H9 (cell line): ENCODE results near the gene NOP53. TPM values are rescaled to one million over a fixed set of nuclear protein-coding genes. Genes with fewer than 3 reads are reported as not detected.

Experiments used
- DNase-seq: peaks from one replicate; pipeline ENCODE4 v3.0.0-alpha.2; 2017
- H2AFZ ChIP-seq: one replicate; pipeline ENCODE4 v1.6.1; 2013; ENCODE audit warnings: mild to moderate bottlenecking, low read length, control low read depth, moderate library complexity
- H2AK5ac ChIP-seq: 2 replicates; pipeline ENCODE4 v1.6.1; 2013; ENCODE audit warnings: low read length, control low read depth, mixed read lengths; ENCODE audit not compliant: insufficient read length
- H2BK120ac ChIP-seq: one replicate; pipeline ENCODE4 v1.6.1; 2013; ENCODE audit warnings: low read depth, mild to moderate bottlenecking, low read length, control low read depth, inconsistent platforms; ENCODE audit not compliant: poor library complexity, severe bottlenecking
- H2BK12ac ChIP-seq: 2 replicates; pipeline ENCODE4 v1.6.1; 2013; ENCODE audit warnings: low read length, control low read depth, mixed read lengths, low read depth; ENCODE audit not compliant: insufficient read length
- H2BK15ac ChIP-seq: 2 replicates; pipeline ENCODE4 v1.6.1; 2013; ENCODE audit warnings: low read depth, low read length, control low read depth
- H2BK20ac ChIP-seq: one replicate; pipeline ENCODE4 v1.6.1; 2013; ENCODE audit warnings: low read depth, mild to moderate bottlenecking, low read length, control low read depth, inconsistent platforms; ENCODE audit not compliant: poor library complexity, severe bottlenecking
- H2BK5ac ChIP-seq: 2 replicates; pipeline ENCODE4 v1.6.1; 2013; ENCODE audit warnings: low read length, control low read depth, mixed read lengths; ENCODE audit not compliant: insufficient read length
- H3K14ac ChIP-seq: 2 replicates; pipeline ENCODE4 v1.6.1; 2013; ENCODE audit warnings: low read length, control low read depth; ENCODE audit not compliant: insufficient read depth
- H3K18ac ChIP-seq: 2 replicates; pipeline ENCODE4 v1.6.1; 2013; ENCODE audit warnings: low read depth, mild to moderate bottlenecking, mixed read lengths, low read length, control low read depth; ENCODE audit not compliant: insufficient read length
- H3K23ac ChIP-seq: 2 replicates; pipeline ENCODE4 v1.6.1; 2013; ENCODE audit warnings: low read length, control low read depth, mixed read lengths, low read depth; ENCODE audit not compliant: insufficient read length
- H3K23me2 ChIP-seq: 2 replicates; pipeline ENCODE4 v1.6.1; 2013; ENCODE audit warnings: low read depth, mild to moderate bottlenecking, mixed read lengths, low read length, control low read depth; ENCODE audit not compliant: insufficient read length, poor library complexity, severe bottlenecking
- H3K27ac ChIP-seq: 2 replicates; pipeline ENCODE4 v1.5.1; 2013; ENCODE audit warnings: low read length, control low read depth, mixed read lengths, low read depth; ENCODE audit not compliant: insufficient read length
- H3K27me3 ChIP-seq: 2 replicates; pipeline ENCODE4 v1.6.1; 2013; ENCODE audit warnings: low read length, control low read depth, inconsistent platforms; ENCODE audit not compliant: insufficient read depth
- H3K4ac ChIP-seq: 2 replicates; pipeline ENCODE4 v1.6.1; 2013; ENCODE audit warnings: low read depth, mild to moderate bottlenecking, control low read depth, inconsistent platforms, low read length, moderate library complexity
- H3K4me1 ChIP-seq: 2 replicates; pipeline ENCODE4 v1.6.1; 2013; ENCODE audit warnings: low read length, control low read depth, inconsistent platforms; ENCODE audit not compliant: insufficient read depth
- H3K4me2 ChIP-seq: 2 replicates; pipeline ENCODE4 v1.6.1; 2013; ENCODE audit warnings: low read length, control low read depth, mixed read lengths; ENCODE audit not compliant: insufficient read length, insufficient read depth
- H3K56ac ChIP-seq: 2 replicates; pipeline ENCODE4 v1.6.1; 2013; ENCODE audit warnings: low read depth, mild to moderate bottlenecking, mixed read lengths, low read length, control low read depth; ENCODE audit not compliant: insufficient read length
- H3K79me1 ChIP-seq: 2 replicates; pipeline ENCODE4 v1.6.1; 2013; ENCODE audit warnings: low read depth, mild to moderate bottlenecking, moderate library complexity, low read length, control low read depth, inconsistent platforms; ENCODE audit not compliant: insufficient read depth, poor library complexity, severe bottlenecking
- H3K79me2 ChIP-seq: 2 replicates; pipeline ENCODE4 v1.6.1; 2013; ENCODE audit warnings: low read length, control low read depth, inconsistent platforms; ENCODE audit not compliant: insufficient read depth
- H3K9ac ChIP-seq: 2 replicates; pipeline ENCODE4 v1.6.1; 2013; ENCODE audit warnings: low read length, control low read depth, mixed read lengths; ENCODE audit not compliant: insufficient read length; ENCODE audit errors: extremely low read depth
- H3K9me3 ChIP-seq: one replicate; pipeline ENCODE4 v1.6.1; 2013; ENCODE audit warnings: low read depth, low read length, inconsistent platforms; ENCODE audit not compliant: control insufficient read depth
- H3T11ph ChIP-seq: one replicate; pipeline ENCODE4 v1.6.1; 2013; ENCODE audit warnings: mild to moderate bottlenecking, low read length, control low read depth, inconsistent platforms
- H4K20me1 ChIP-seq: one replicate; pipeline ENCODE4 v1.6.1; 2013; ENCODE audit not compliant: control insufficient read depth, insufficient read length, insufficient read depth
- H4K5ac ChIP-seq: 2 replicates; pipeline ENCODE4 v1.6.1; 2013; ENCODE audit warnings: low read depth, mild to moderate bottlenecking, mixed read lengths, low read length, control low read depth; ENCODE audit not compliant: insufficient read length
- H4K8ac ChIP-seq: replicated peaks from 2 replicates; pipeline ENCODE4 v1.6.1; 2013; ENCODE audit warnings: low read length, control low read depth, mixed read lengths, low read depth; ENCODE audit not compliant: insufficient read length
- H4K91ac ChIP-seq: 2 replicates; pipeline ENCODE4 v1.6.1; 2013; ENCODE audit warnings: low read depth, mild to moderate bottlenecking, moderate library complexity, mixed read lengths, low read length, control low read depth; ENCODE audit not compliant: insufficient read length
- H3K27ac Mint-ChIP-seq, 3 experiments: 2 replicates in 2 of 3; 3 replicates in 1 of 3; pipeline ENCODE4 v1.8.0; 2020 to 2021; ENCODE audit warnings: mixed read lengths in 3 of 3, mild to moderate bottlenecking in 1 of 3, moderate library complexity in 1 of 3
- H3K27me3 Mint-ChIP-seq: 2 replicates; pipeline ENCODE4 v1.8.0; 2021; ENCODE audit warnings: low read depth, mild to moderate bottlenecking, moderate library complexity, mixed read lengths
- H3K36me3 Mint-ChIP-seq, 3 experiments: 2 replicates in 2 of 3; 3 replicates in 1 of 3; pipeline ENCODE4 v1.8.0; 2020 to 2021; ENCODE audit warnings: low read depth in 3 of 3, mixed read lengths in 3 of 3; ENCODE audit not compliant: insufficient read depth in 1 of 3
- H3K4me1 Mint-ChIP-seq, 2 experiments: 2 replicates each; pipeline ENCODE4 v1.8.0; 2020; ENCODE audit warnings: mixed read lengths in 2 of 2
- H3K4me3 Mint-ChIP-seq, 2 experiments: 2 replicates in 1 of 2; 3 replicates in 1 of 2; pipeline ENCODE4 v1.8.0; 2020 to 2021; ENCODE audit warnings: mild to moderate bottlenecking in 2 of 2, mixed read lengths in 2 of 2, moderate library complexity in 1 of 2
- H3K9me3 Mint-ChIP-seq, 2 experiments: 2 replicates in 1 of 2; 3 replicates in 1 of 2; pipeline ENCODE4 v1.8.0; 2020; ENCODE audit warnings: mild to moderate bottlenecking in 2 of 2, mixed read lengths in 2 of 2, moderate library complexity in 1 of 2
- WGBS: extraction: QIAGEN DNeasy Blood & Tissue Kit; methylation state at CpG from one replicate; pipeline ENCODE4 v1.1.7; 2013; ENCODE audit warnings: missing lambda C conversion rate, low lambda C conversion rate, mixed read lengths; ENCODE audit not compliant: insufficient read length; ENCODE audit errors: extremely low coverage; 5-methylcytosine and 5-hydroxymethylcytosine counted together
- total RNA-seq: library from RNA; stranded (reverse); gene quantifications from 2 replicates; pipeline ENCODE4 v1.2.1, GENCODE V29; 2021
- TF ChIP-seq, protein P1 (sequence below): fragments of 200-600 bp; sonication (generic); conservative IDR thresholded peaks from 3 replicates; pipeline ENCODE4 v1.8.0; 2021; ENCODE audit warnings: antibody characterized with exemption, mild to moderate bottlenecking

NOP53 gene
- total RNA-seq, 1 experiment from 2014 or later: 325 TPM

DNA sequence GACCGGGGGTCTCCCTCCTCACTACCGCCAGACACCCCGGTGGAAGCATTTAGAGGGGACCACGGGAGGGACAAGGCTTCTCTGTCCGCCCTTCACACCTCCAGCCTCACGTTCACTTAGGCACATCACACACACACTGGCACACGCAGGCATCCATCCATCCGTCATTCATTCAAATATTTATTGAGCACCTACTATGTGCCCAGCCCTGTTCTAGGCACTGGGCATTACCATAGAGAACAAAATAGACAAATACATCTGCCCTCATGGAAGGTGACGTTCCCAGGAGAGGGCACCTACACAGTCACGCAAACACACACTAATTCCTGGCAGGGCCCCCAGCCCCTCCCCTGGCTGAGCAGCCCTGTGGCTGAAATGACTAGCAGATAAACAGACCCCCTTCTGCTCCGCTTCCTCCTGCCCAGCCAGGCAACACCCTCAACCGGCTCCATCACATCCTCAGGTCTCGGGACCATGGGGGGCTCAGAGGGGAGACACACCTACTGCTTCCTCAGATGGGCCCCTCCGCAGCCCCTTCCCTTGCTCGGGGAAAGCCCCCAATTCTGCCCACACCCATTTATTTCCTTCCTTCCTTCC is 3.7 kb upstream of the NOP53 start:
- no CpG with 5 or more reads among the region's 15 CpGs for WGBS
- Histone ChIP-seq H3K79me1 (no peaks in the 10 kb centered on the region), H3K4me2 (no peak overlapping the region)

More for the DNA sequence above, 3.7 kb upstream of the NOP53 start:
- Histone ChIP-seq H2BK15ac (no peak overlapping the region), H2BK5ac (no peak overlapping the region), H3K23ac (no peak overlapping the region), H2BK20ac (no peak overlapping the region), H3K4me1 (no peaks in the 10 kb centered on the region), H2AK5ac (no peak overlapping the region), H3K9me3 (no peaks in the 10 kb centered on the region), H3K79me2 (no peaks in the 10 kb centered on the region; the same call in 1 of the 2 replicates), H3K4ac (no peak overlapping the region), H4K5ac (no peak overlapping the region), H3K23me2 (no peaks in the 10 kb centered on the region), H3K14ac (no peak overlapping the region), H3K9ac (no peak overlapping the region), H3K27ac (no peak overlapping the region), H4K20me1 (peaks cover 5% of the 10 kb centered on the region), H4K8ac (no peak overlapping the region), H2AFZ (no peak overlapping the region), H2BK12ac (no peak overlapping the region), H3T11ph (no peak overlapping the region), H3K56ac (no peak overlapping the region), H3K27me3 (no peaks in the 10 kb centered on the region), H4K91ac (no peak overlapping the region), H3K18ac (no peak overlapping the region), H2BK120ac (no peak overlapping the region)
- Mint-ChIP-seq H3K4me1 (peaks cover 6 to 18% of the 10 kb centered on the region in 2 experiments), H3K9me3 (no peaks in the 10 kb centered on the region), H3K27ac (peak overlapping the region in 1 of 3 experiments; percentile 22; a peak in 1 of 7 replicates), H3K4me3 (peak overlapping the region in 1 of 2 experiments; percentile 24; a peak in 1 of 5 replicates), H3K36me3 (peaks cover 3 to 7% (median 6%) of the 10 kb centered on the region in 3 experiments), H3K27me3 (peaks cover 2% of the 10 kb centered on the region; the same call in 1 of the 2 replicates)
- TF ChIP-seq, protein P1, sequence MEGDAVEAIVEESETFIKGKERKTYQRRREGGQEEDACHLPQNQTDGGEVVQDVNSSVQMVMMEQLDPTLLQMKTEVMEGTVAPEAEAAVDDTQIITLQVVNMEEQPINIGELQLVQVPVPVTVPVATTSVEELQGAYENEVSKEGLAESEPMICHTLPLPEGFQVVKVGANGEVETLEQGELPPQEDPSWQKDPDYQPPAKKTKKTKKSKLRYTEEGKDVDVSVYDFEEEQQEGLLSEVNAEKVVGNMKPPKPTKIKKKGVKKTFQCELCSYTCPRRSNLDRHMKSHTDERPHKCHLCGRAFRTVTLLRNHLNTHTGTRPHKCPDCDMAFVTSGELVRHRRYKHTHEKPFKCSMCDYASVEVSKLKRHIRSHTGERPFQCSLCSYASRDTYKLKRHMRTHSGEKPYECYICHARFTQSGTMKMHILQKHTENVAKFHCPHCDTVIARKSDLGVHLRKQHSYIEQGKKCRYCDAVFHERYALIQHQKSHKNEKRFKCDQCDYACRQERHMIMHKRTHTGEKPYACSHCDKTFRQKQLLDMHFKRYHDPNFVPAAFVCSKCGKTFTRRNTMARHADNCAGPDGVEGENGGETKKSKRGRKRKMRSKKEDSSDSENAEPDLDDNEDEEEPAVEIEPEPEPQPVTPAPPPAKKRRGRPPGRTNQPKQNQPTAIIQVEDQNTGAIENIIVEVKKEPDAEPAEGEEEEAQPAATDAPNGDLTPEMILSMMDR: no peak
- no peak for DNase-seq
